Ishikawa (cell line): ENCODE measurements around the gene TUBE1.

Source experiments
- CEBPB ChIP-seq: IDR thresholded peaks from 2 replicates; pipeline ENCODE4 v1.6.1; 2012
- FOXM1 ChIP-seq: IDR thresholded peaks from 2 replicates; pipeline ENCODE4 v1.6.1; 2012; ENCODE audit warnings: low read depth, borderline replicate concordance
- TAF1 ChIP-seq: IDR thresholded peaks from 2 replicates; pipeline ENCODE4 v1.6.1; 2012; ENCODE audit warnings: low read depth, mild to moderate bottlenecking
- TCF12 ChIP-seq: IDR thresholded peaks from 2 replicates; pipeline ENCODE4 v1.6.1; 2012; ENCODE audit warnings: low read depth
- YY1 ChIP-seq: IDR thresholded peaks from 2 replicates; pipeline ENCODE4 v1.6.1; 2012; ENCODE audit warnings: low read depth
- TF ChIP-seq, protein P1 (sequence below): IDR thresholded peaks from 2 replicates; pipeline ENCODE4 v1.6.1; 2012; ENCODE audit warnings: low read depth, mild to moderate bottlenecking

GRCh38 chr6:112032728-112033127, 54.6 kb downstream of the TUBE1 start:
- TF ChIP-seq CEBPB (no peak), FOXM1 (no peak), YY1 (no peak), TCF12 (no peak), TAF1 (no peak)
- TF ChIP-seq, protein P1, sequence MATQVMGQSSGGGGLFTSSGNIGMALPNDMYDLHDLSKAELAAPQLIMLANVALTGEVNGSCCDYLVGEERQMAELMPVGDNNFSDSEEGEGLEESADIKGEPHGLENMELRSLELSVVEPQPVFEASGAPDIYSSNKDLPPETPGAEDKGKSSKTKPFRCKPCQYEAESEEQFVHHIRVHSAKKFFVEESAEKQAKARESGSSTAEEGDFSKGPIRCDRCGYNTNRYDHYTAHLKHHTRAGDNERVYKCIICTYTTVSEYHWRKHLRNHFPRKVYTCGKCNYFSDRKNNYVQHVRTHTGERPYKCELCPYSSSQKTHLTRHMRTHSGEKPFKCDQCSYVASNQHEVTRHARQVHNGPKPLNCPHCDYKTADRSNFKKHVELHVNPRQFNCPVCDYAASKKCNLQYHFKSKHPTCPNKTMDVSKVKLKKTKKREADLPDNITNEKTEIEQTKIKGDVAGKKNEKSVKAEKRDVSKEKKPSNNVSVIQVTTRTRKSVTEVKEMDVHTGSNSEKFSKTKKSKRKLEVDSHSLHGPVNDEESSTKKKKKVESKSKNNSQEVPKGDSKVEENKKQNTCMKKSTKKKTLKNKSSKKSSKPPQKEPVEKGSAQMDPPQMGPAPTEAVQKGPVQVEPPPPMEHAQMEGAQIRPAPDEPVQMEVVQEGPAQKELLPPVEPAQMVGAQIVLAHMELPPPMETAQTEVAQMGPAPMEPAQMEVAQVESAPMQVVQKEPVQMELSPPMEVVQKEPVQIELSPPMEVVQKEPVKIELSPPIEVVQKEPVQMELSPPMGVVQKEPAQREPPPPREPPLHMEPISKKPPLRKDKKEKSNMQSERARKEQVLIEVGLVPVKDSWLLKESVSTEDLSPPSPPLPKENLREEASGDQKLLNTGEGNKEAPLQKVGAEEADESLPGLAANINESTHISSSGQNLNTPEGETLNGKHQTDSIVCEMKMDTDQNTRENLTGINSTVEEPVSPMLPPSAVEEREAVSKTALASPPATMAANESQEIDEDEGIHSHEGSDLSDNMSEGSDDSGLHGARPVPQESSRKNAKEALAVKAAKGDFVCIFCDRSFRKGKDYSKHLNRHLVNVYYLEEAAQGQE, result no peak
